Testis (tissue), 3 donors: ENCODE results near the gene CARD10. TPM values are rescaled to one million over a fixed set of nuclear protein-coding genes. Genes with fewer than 3 reads are reported as not detected.

ENCODE experiments used
- DNase-seq: peaks from one replicate; pipeline ENCODE4 v3.0.0-alpha.2; 2019
- H3K27ac ChIP-seq, 2 donors: fragments of 200-600 bp; sonication (generic); one replicate each; pipeline ENCODE4 v1.5.1; 2019
- H3K27me3 ChIP-seq: fragments of 200-600 bp; sonication (generic); one replicate; pipeline ENCODE4 v1.5.1; 2019
- H3K36me3 ChIP-seq: fragments of 200-600 bp; sonication (generic); one replicate; pipeline ENCODE4 v1.5.1; 2017; ENCODE audit warnings: low read depth; ENCODE audit errors: missing control alignments
- H3K4me1 ChIP-seq: fragments of 200-600 bp; sonication (generic); one replicate; pipeline ENCODE4 v1.5.1; 2019
- H3K4me3 ChIP-seq, 2 donors: fragments of 200-600 bp; sonication (generic); one replicate each; pipeline ENCODE4 v1.5.1; 2017 to 2019
- H3K9me3 ChIP-seq: fragments of 200-600 bp; sonication (generic); one replicate; pipeline ENCODE4 v1.5.1; 2017
- POLR2A ChIP-seq: fragments of 450-650 bp; IDR thresholded peaks from one replicate; pipeline ENCODE4 v1.6.1; 2017; ENCODE audit warnings: antibody characterized with exemption, mild to moderate bottlenecking, moderate library complexity
- WGBS, 2 donors: methylation state at CpG; one replicate each; pipeline ENCODE4 v1.1.5; 2018; 5-methylcytosine and 5-hydroxymethylcytosine counted together
- intact Hi-C: fragments of 100-400 bp; cut with DNase I; formaldehyde crosslinking; loops from one replicate; pipeline ENCODE4 v1.15.1; 2023; ENCODE audit warnings: low total_unique reads
- polyA plus RNA-seq: library from polyadenylated mRNA; stranded (reverse); fragments of 350-450 nt; fragmentation: Illumina TruSeq; extraction: RNeasy Lipid Tissue Mini Kit (QIAGEN cat#74804); gene quantifications from one replicate; pipeline ENCODE4 v1.2.3, GENCODE V29; 2014; ENCODE audit warnings: low read depth, low replicate concordance; ENCODE audit not compliant: insufficient read depth
- total RNA-seq, 2 donors: library from RNA; depleted of rRNA; stranded (reverse); fragments of >200 nt; gene quantifications; one replicate each; pipeline ENCODE4 v1.2.3, GENCODE V29; 2016
- TF ChIP-seq, protein P1 (sequence below), 3 experiments: fragments of 450-650 bp in 2 of 3; fragments of 200-600 bp in 1 of 3; sonication (generic) in 1 of 3; IDR thresholded peaks; one replicate each; pipeline ENCODE4 v1.5.1; 2016 to 2019; ENCODE audit warnings: antibody characterized with exemption in 3 of 3, mild to moderate bottlenecking in 2 of 3, moderate library complexity in 1 of 3

Gene CARD10
- total and polyA plus RNA-seq, 3 donors from 2014 or later: 42.6 to 113 (median 89.8) TPM

DNA sequence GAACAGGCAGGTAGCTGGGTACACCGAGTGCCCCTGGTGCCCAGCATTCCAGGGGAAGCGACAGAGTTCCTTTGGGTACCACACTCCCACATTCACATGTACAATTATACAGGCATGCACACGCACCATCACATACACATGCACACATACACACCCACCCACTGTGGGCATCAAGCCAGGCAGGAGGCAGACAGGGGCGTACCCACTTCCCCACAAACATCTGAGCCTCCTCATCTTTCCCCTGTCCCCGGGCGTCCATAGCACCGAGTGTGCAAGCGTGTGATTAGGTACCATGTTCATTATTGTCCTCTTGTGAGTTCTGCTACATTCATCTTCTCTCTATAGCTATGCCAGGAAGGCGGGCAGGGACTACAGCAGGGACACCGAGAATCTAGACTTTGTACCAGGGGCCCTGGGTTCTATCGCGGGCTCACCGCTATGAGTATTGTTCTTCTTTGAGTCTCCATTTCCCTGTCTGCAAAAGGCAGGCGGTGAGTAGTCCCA, 2.1 kb upstream of the CARD10 start:
- intact Hi-C loops: no loop called here
- WGBS, 2 donors: 53 to 60% methylated on average over 14 of the region's 14 CpGs
- Histone ChIP-seq H3K36me3 (no peaks in the 10 kb centered on the region), H3K4me1 (peaks cover 22% of the 10 kb centered on the region), H3K27me3 (no peaks in the 10 kb centered on the region), H3K4me3 (no peak overlapping the region), H3K9me3 (no peaks in the 10 kb centered on the region), H3K27ac (no peak overlapping the region)
- TF ChIP-seq POLR2A: no peak
- TF ChIP-seq, protein P1, sequence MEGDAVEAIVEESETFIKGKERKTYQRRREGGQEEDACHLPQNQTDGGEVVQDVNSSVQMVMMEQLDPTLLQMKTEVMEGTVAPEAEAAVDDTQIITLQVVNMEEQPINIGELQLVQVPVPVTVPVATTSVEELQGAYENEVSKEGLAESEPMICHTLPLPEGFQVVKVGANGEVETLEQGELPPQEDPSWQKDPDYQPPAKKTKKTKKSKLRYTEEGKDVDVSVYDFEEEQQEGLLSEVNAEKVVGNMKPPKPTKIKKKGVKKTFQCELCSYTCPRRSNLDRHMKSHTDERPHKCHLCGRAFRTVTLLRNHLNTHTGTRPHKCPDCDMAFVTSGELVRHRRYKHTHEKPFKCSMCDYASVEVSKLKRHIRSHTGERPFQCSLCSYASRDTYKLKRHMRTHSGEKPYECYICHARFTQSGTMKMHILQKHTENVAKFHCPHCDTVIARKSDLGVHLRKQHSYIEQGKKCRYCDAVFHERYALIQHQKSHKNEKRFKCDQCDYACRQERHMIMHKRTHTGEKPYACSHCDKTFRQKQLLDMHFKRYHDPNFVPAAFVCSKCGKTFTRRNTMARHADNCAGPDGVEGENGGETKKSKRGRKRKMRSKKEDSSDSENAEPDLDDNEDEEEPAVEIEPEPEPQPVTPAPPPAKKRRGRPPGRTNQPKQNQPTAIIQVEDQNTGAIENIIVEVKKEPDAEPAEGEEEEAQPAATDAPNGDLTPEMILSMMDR (IDR thresholded peaks at IDR 0.05): no peak
- no peak for DNase-seq

DNA sequence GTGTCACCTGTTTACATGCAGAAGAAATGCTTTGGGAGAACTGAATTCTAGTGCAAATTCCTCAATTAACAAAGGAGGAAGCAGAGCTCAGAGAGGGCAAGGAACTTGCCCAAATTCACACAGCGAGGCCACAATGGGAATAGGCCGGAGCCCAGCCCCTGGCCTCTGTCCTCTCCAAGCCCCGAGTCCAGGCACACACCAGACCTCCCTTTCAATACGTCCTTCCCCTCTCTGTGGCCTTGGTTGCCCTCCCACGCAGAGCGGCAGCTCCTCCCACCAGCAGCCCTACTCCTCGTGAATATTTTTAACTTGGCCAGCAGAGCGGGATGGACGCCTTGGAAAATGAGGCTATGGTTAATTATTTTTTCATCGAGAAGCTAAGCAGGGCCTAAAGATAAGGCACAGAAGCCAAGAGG, 1.6 kb upstream of the CARD10 start:
- intact Hi-C loops: no loop called here
- Histone ChIP-seq H3K27ac (no peak overlapping the region), H3K4me1 (peaks cover 22% of the 10 kb centered on the region), H3K4me3 (no peak overlapping the region), H3K9me3 (no peaks in the 10 kb centered on the region), H3K36me3 (no peaks in the 10 kb centered on the region), H3K27me3 (no peaks in the 10 kb centered on the region)
- DNase-seq: peak; percentile 71
- no peak for TF ChIP-seq POLR2A
- TF ChIP-seq, protein P1 (IDR thresholded peaks at IDR 0.05): no peak
- WGBS, 2 donors: 22 to 39% methylated on average over 10 of the region's 10 CpGs

DNA sequence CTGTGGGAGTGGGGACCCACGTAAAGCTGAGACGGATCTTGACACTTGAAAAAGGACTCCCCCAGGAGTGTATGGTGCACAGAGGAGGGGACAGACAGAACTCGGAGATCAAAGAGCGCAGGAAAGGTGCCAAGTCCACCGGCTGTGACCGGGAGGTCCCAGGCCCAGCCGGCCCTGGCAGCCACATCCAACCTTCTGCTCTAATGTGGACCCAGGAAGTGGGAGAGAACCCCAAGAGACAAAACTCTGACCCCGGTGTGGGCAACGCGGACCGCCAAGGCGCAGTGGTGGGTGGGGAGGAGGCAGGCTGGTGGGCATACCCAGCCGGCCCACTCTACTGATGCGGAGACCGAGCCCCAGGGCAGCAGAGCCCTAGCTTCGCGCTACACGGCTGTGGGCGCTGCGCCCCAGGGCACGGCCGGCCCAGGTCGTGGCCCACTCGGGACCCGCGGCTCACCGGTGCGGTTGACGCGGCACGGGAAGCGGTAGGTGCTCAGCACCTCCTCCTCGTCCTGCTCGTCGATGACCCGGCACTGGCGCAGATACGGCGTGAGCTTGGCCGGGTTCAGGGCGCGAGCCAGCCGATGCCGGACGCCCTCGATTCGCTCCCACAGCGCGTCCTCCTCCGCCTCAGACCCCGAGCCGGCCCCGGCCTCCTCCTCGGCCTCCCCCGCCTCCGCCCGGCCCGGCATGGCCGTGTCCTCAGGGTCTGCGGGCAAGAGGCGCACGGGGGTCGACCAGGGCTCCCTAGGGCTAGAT, 527 bp downstream of the CARD10 start:
- WGBS, 2 donors: 14 to 39% methylated on average over 7 to 39 of the region's 63 CpGs
- no peak for DNase-seq
- H3K9me3 ChIP-seq: no peaks in the 10 kb centered on the region
- intact Hi-C loops: no loop called here
- peak overlapping the region; percentile 3 to 71 for H3K27ac ChIP-seq
- H3K4me1 ChIP-seq: peaks cover 28% of the 10 kb centered on the region
- TF ChIP-seq, protein P1 (IDR thresholded peaks at IDR 0.05): peak in 1 of 3 experiments; percentile 9
- TF ChIP-seq POLR2A: no peak
- H3K36me3 ChIP-seq: no peaks in the 10 kb centered on the region
- no peaks in the 10 kb centered on the region for H3K27me3 ChIP-seq
- H3K4me3 ChIP-seq: peak overlapping the region; percentile 62 to 67

DNA sequence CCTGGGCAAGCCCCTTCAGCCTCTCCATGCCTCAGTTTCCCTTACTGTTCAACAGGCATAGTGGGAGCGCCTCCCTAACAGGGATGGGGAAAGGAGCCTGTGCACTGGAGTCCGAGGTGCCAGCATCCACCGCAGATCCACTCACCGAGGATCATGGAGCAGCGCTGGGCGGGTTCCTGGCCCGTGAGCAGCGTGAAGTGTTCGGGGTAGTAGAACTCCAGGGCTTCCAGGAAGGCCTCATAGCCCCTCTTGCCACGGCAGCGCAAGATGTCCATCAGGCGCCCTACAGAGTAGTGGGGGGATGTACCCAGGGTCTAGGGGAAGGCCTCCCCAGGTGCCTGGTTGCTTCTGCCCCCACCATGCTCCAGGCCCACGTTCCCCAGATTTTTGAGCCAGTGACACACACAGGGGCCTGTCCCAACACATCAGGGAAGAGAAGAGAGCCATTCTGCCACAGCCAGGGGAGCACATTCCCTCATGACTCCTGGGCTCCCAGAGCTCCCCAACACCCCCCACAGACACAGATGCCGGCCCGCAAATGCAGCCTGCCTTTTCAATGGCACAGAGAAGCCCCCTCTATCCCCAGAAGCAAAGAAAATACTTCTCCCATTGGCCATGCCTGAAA, 1.3 kb downstream of the CARD10 start:
- peaks cover 34% of the 10 kb centered on the region for H3K4me1 ChIP-seq
- H3K4me3 ChIP-seq: peak overlapping the region; percentile 62 to 67
- no peaks in the 10 kb centered on the region for H3K36me3 ChIP-seq
- WGBS, 2 donors: 27 to 50% methylated on average over 4 to 15 of the region's 15 CpGs
- H3K9me3 ChIP-seq: no peaks in the 10 kb centered on the region
- H3K27ac ChIP-seq: peak overlapping the region; percentile 3 to 71
- no peak for DNase-seq
- no peak for TF ChIP-seq POLR2A
- TF ChIP-seq, protein P1 (IDR thresholded peaks at IDR 0.05): no peak
- no peaks in the 10 kb centered on the region for H3K27me3 ChIP-seq
- intact Hi-C loops: no loop called here
